NCI-H1436 treated with DMSO at 0.1 percent for 48 hours (cell line): ENCODE measurements around the gene MRNIP.

Source experiments
- DNase-seq: peaks from one replicate; lab custom pipeline; 2025; lab: John Stamatoyannopoulos, UW

MRNIP gene

GRCh38 chr5:179821298-179822058 is 37.1 kb downstream of the MRNIP start:
- DNase-seq: peak; percentile 8

GRCh38 chr5:179820483-179821297 is 37.9 kb downstream of the MRNIP start, which contains the start of gene SQSTM1:
Gene SQSTM1 (plus strand): TSS chr5:179820905. CDS start chr5:179820937, 32 bp downstream.
- DNase-seq: no peak

- DNase-seq: no peak
These were observed 38.5 kb downstream of the MRNIP start for GRCh38 chr5:179820127-179820482.

- DNase-seq: no peak
These were observed 39.1 kb downstream of the MRNIP start for GRCh38 chr5:179819296-179820126.

GRCh38 chr5:179818746-179819295 is 39.8 kb downstream of the MRNIP start:
- DNase-seq: no peak

GRCh38 chr5:179817890-179818745 is 40.5 kb downstream of the MRNIP start:
- DNase-seq: no peak

DNA sequence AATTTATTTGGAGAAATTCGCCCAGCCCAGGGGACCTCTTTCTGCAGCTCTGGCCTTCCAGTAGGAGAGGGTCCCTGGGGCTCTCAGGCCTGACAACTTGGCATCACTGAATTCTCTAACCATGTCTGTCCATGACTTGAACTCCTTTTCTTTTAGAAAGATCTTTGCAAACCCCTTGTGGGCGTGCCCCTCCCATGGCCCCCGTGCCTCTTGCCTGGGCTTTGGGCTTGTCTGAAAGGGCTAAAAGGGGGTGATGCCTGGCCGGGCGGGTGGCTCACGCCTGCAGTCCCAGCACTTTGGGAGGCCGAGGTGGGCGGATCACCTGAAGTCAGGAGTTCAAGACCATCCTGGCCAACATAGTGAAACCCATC is 41.2 kb downstream of the MRNIP start:
- no peak for DNase-seq

DNA sequence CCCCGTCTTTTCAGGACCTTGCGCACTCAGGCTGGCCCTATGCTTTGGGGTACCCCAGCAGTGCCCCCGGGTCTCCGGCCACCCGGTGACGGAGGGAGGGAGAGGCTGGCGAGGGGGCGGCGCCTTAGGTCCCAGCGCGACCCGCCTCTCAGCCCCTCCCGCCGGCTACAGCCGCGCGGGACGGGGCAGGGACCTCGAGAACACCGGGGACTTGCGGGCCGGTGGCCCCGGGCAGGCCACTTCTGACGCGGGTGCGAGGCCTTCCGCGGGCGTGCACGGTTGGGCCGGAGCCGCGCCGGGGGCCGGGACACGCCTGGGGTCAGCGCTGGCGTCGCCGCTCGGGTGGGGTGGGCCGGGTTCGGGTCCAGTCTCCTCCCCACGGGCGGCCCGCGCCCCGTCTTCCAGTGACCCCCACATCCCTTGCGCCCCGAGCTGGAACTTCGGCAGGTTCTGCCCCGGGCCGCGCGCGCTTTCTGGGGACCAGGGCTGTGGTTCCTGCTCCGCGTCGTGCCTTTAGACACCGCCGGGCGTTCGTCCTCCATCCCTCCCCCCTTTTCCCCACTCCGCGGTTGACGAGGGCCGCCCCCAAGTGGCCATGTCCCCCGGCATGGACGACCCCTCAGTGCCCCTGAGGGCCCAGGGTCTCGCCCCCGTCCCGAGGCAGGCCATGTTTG is 41.7 kb downstream of the MRNIP start:
- no peak for DNase-seq

DNA sequence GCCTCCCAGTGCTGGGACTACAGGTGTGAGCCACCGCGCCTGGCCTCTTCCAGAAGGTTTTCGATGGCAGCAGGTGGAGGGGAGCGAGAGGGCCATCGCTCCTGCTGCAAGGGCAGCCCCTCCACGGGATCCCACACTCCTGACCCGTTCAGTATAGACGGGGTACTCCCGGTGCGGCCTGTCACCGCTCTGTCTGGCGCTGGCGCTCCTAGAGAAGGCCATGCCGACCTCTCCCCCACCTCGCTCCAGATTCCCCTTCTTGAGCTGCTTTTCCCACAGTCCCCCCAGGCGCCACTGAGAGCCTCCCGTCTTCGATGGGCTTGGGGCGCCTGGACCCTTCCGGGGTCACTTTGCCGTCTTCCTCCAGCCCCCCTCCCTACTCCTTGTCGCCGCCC is 42.2 kb downstream of the MRNIP start:
- DNase-seq: no peak

- DNase-seq: no peak
These were observed 42.9 kb downstream of the MRNIP start for GRCh38 chr5:179815491-179816249.

DNA sequence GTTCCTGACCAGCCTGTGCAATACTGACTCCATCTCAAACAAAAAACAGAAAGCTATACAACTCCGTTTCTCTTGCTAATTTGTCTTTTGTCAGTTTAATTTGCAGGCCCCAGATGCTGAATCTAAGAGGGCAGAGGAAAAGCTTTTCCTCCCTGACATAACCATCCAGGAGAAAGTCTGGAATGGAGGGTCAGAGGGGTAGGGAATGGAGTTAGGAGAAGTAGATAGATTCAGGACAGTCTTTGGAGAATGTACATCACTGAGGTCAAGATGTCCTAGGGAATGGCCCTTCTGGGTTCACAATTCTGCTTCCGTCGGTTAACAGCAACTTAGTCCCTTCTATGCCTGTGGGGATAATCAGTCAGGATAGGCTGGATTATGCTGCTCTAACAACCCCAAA is 44.5 kb downstream of the MRNIP start:
- DNase-seq: no peak

GRCh38 chr5:179812997-179813607 is 45.5 kb downstream of the MRNIP start:
- no peak for DNase-seq

GRCh38 chr5:179812135-179812825 is 46.3 kb downstream of the MRNIP start:
- no peak for DNase-seq

DNA sequence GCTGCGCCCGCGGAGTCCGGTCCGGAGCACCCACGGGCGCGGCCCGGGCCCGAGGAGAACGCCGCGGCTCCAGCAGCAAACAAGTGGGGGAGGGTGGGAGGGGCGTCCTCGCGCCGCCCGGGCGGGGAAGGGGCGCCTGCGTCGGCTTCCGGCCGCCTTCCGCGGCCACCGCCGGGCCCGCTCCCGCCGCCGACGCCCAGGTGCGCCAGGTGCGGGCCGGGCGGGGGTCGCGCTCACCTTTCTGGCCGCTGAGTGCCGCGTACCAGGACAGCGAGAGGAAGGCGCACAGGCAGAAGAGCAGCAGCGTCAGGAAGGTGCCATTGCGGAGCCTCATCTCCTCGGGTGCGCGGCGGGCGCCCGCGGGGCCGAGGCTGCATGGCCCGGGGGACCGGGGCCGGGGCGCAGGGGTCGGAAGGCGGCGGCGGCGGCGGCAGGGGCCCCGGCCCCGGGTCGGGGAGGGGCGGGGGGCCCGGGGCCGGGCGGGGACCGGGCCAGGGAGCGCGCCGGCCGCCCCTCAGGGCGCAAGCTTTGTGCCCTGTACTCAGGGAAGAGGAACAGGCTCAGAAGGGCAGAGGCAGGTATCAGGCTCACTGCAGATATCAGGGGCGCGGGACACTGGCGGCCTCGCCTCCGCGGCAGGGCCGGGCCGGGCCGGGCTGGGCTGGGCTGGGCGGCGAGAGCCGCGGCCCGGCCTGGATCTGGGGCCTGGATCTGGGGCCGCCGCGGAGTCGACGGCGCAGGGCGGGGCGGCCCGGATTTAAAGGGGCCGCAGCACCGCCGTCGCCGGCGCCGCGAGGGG is 52.2 kb downstream of the MRNIP start, which contains the start of gene MGAT4B:
Gene MGAT4B, minus strand, starts transcription at position 617 of the 799 bp plus-strand sequence. Its CDS starts 283 bp downstream, at position 334.
- DNase-seq: no peak

- DNase-seq: no peak
These were observed 52.9 kb downstream of the MRNIP start for GRCh38 chr5:179805529-179806249.

GRCh38 chr5:179805070-179805528 is 53.5 kb downstream of the MRNIP start:
- no peak for DNase-seq

- DNase-seq: no peak
These were observed 54.1 kb downstream of the MRNIP start for GRCh38 chr5:179804555-179804947.
